ENCODE results near the gene TRIM62.

- TF ChIP-seq CTCF (IDR thresholded peaks at IDR 0.05) = no peak
- no peak for TF ChIP-seq EZH2 (IDR thresholded peaks at IDR 0.05)
Measured at GRCh38 chr1:33143698-33144097, 38.1 kb downstream of the TRIM62 start.
